HG02610 (cell line): ENCODE measurements around the gene VEGFB.

Experiments
- ATAC-seq: cut with Tn5 transposase; IDR thresholded peaks from one replicate; pipeline ENCODE4 v1.9.1; 2021; ENCODE audit warnings: mild to moderate bottlenecking, moderate library complexity; ENCODE audit not compliant: unreplicated experiment

Gene VEGFB

GRCh38 chr11:64210301-64211020 is 23.9 kb upstream of the VEGFB start:
- ATAC-seq, result no peak

- no peak for ATAC-seq
These were observed 23.1 kb upstream of the VEGFB start for GRCh38 chr11:64211181-64211872.

DNA sequence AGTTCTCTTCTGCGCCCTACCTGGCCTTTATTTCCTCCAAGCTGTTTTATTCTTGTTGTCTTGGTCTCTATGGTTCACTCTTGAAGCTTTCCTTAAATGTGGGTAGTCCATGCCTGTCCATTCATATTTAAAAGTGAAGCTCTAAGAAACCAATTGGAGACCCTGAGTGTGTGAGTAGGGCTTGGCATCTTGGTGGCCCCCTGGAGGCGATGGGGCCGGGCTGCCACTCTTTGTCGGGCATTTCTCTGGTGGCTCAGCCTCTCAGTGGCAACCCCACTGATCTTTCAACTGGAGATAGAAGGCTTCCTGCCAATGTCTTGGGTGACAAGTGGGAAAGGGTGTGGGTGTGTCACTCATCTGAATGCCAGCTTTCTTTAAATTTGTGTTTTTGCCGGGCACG is 17.5 kb upstream of the VEGFB start:
- no peak for ATAC-seq

DNA sequence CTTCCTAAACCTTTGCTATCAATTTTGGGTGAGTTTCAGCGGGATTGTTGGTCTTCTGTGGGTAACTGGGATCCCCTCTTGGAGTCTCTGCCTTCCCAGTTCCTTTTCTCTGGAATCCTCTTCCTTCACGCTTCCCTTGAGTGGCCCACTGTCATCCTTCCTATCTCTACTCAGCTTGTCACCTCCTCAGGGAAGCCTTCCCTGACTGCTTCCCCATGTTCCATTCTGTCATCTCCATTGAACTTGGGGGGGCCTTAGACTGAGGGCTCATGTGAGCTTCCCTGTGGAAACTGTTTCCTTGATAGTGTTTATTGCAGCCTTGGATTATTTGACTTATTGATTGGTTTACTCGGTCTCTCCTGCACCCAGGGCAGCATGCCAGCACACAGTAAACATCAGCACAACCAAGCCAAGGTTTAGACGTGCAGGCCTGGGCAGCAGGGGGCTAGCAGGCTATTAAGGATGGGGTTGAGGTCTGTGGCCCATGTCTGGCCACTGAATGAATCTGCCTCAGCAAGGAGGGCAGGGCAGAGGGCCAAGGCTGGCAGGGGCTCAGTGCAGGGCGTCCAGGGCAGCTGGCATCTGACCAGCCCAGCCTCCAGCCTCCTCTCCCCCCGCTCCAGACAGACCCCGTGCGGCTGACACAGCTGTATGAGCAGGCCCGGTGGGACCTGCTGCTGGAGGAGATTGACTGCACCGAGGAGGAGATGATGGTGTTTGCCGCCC is 15.6 kb upstream of the VEGFB start:
- ATAC-seq, result no peak

DNA sequence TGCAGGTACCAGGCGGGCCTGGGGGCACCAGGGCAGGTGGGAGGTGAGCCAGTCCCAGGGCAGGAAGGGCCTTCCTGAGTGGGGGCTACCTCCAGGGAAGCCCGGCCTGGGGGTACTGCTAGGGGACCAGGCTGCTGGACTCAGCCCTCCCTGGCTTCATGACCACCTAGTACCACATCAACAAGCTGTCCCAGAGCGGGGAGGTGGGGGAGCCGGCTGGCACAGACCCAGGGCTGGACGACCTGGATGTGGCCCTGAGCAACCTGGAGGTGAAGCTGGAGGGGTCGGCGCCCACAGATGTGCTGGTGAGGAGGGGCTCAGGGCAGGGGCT is 15.1 kb upstream of the VEGFB start:
- no peak for ATAC-seq

DNA sequence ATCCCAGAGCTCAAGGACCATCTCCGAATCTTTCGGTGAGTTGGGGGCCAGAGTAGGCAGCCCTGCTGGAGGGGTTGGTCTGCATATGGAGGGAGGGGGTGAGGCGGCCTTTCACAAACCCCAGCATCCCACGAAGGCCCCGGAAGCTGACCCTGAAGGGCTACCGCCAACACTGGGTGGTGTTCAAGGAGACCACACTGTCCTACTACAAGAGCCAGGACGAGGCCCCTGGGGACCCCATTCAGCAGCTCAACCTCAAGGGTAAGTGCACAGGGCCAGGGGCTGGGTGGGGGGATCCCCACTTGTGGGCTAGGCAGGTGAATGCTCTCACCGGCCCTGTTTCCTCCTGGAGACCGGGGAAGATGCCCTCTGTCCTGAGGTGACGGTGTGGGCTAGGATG is 14.6 kb upstream of the VEGFB start:
- ATAC-seq, result no peak

DNA sequence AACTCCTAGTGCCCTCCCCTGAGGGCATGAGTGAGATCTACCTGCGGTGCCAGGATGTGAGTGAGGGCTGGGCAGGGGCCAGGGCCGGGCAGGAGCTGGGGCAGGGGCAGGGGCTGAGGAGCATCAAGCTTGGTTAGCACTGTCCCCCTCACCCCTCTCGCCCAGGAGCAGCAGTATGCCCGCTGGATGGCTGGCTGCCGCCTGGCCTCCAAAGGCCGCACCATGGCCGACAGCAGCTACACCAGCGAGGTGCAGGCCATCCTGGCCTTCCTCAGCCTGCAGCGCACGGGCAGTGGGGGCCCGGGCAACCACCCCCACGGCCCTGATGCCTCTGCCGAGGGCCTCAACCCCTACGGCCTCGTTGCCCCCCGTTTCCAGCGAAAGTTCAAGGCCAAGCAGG is 14.1 kb upstream of the VEGFB start:
- ATAC-seq, result no peak

DNA sequence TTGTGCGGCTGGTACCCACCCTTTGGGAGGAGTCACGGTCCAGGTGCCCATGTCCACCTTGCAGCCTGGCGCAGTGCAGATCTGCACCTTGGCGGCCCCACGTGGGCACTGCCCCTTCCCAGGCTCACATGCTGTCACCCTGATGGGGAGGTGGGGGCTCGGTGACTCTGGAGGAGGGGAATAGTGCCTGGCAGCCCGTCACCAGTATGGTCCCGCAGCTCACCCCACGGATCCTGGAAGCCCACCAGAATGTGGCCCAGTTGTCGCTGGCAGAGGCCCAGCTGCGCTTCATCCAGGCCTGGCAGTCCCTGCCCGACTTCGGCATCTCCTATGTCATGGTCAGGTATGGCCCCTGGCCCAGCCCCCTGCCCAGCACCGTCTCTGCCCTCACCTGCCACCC is 13.6 kb upstream of the VEGFB start:
- no peak for ATAC-seq

GRCh38 chr11:64222651-64223000 is 11.8 kb upstream of the VEGFB start:
- no peak for ATAC-seq

DNA sequence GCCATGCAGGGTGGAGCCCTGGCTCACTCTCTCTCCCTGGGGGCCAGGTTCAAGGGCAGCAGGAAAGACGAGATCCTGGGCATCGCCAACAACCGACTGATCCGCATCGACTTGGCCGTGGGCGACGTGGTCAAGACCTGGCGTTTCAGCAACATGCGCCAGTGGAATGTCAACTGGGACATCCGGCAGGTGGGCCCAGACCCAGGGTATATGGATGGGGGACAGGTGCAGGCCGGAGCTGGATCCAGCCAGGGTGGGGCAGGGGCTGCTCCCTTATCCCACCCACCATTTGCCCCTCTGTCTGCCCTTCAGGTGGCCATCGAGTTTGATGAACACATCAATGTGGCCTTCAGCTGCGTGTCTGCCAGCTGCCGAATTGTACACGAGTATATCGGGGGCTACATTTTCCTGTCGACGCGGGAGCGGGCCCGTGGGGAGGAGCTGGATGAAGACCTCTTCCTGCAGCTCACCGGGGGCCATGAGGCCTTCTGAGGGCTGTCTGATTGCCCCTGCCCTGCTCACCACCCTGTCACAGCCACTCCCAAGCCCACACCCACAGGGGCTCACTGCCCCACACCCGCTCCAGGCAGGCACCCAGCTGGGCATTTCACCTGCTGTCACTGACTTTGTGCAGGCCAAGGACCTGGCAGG is 11.3 kb upstream of the VEGFB start:
- ATAC-seq, result no peak

DNA sequence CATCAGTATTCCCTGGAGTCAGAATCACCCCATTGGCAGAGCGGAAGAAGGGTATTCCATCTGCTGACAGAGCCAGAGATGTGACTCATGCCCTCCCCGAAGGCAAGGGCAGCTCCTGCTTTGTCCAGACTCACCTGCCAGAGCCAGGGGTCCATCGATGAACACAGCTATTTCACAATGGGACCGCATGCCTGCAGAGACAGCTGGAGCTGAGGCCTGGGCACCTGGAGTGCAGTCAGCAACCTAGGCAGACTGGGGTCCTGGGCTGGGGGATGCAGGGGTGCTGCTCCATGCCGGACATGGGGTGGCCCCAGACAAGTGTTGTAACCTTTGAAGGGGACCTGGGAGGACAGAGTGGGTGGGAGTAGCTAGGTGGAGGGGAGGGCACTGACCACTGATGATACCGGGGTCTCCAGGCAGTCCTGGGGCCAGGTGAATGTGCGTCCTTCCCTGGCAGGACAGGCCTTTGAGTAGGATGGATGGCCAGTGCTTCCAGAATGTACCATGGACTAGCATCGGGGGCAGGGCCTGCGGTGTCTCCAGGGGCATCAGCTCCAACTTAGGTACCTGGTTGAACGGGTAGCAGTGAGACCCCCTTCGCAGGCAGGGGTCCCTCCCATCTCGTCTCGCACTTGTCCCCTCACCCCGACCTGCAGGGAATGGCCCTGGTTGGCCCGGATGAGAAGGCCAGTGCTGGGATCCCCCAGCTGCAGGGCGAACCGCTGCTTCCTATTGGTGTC is 10.1 kb upstream of the VEGFB start:
- ATAC-seq, result no peak

DNA sequence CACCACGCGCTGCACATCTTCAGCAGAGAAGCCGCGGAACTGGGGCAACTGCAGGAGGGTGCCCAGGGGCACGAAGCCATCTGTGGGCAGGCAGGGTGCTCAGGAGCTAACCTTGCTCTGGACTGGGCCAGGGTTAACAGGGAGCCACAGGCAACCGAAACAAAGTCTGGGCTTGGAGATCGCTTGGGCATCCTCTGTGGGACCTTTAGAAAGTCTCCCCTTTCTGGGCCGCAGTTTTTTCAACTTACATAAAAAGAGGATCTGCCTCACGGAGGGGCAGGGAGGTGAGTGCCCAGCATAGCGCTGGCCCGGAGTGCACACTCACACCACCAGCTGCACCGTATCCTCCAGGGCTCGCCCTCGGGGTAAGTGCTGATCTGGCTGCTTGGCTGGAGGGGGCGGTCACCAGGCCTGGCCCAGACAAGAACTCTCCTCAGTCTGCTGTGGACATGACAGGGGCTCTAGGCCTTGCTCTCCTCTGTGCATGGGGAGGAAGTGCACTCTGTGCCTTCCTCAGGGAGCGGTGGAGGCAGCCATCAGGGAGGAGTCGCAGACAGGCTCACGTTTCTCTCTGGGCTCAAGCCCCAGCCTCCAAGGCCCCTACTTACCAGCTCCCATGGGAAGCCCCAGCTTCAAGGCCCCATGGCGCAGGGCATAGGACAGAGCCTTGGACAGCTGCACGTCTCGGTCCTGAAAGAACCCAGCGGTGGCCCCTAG is 9.3 kb upstream of the VEGFB start:
- no peak for ATAC-seq

- ATAC-seq, result peak; percentile 46
These were observed 8.5 kb upstream of the VEGFB start, which contains the start of the genes NUDT22 and TRPT1 for GRCh38 chr11:64225608-64226506. TSS of gene NUDT22 (plus strand) at chr11:64226274. CDS start at chr11:64226653, 379 bp downstream. TSS of gene TRPT1 (minus strand) at chr11:64226186. CDS start at chr11:64225860, 326 bp downstream.

GRCh38 chr11:64226507-64227051 is 7.8 kb upstream of the VEGFB start:
- no peak for ATAC-seq

GRCh38 chr11:64227405-64227956 is 6.9 kb upstream of the VEGFB start:
- no peak for ATAC-seq

GRCh38 chr11:64229090-64229743 is 5.2 kb upstream of the VEGFB start:
- no peak for ATAC-seq

GRCh38 chr11:64229744-64230170 is 4.6 kb upstream of the VEGFB start:
- ATAC-seq, result no peak
